Middle frontal gyrus (tissue), 1 donor: ENCODE measurements around the gene ZNF865.

Experiments used
- DNase-seq: peaks from one replicate; pipeline ENCODE4 v3.0.0-alpha.2; 2015; ENCODE audit warnings: low spot score; ENCODE audit errors: extremely low spot score

ZNF865 gene

DNA sequence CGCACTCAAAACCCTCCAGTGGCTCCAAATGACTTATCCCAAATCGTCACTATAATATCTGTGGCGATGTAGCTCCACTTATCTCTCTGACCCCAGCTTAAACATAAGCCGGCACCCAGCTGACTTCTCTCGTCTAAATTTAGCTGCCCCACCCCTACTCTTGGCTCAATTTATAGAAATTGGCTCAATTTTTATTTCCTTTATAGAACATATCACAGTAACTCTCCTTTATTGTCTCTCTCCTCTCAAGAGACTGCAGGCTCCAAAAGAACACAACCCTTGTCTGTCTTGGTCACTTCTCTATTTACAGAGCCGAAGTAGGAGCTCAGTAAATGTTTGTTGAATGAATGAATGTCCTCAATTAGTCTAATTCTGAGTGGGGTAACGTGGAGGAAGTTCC, 18.1 kb downstream of the ZNF865 start:
- DNase-seq: no peak

DNA sequence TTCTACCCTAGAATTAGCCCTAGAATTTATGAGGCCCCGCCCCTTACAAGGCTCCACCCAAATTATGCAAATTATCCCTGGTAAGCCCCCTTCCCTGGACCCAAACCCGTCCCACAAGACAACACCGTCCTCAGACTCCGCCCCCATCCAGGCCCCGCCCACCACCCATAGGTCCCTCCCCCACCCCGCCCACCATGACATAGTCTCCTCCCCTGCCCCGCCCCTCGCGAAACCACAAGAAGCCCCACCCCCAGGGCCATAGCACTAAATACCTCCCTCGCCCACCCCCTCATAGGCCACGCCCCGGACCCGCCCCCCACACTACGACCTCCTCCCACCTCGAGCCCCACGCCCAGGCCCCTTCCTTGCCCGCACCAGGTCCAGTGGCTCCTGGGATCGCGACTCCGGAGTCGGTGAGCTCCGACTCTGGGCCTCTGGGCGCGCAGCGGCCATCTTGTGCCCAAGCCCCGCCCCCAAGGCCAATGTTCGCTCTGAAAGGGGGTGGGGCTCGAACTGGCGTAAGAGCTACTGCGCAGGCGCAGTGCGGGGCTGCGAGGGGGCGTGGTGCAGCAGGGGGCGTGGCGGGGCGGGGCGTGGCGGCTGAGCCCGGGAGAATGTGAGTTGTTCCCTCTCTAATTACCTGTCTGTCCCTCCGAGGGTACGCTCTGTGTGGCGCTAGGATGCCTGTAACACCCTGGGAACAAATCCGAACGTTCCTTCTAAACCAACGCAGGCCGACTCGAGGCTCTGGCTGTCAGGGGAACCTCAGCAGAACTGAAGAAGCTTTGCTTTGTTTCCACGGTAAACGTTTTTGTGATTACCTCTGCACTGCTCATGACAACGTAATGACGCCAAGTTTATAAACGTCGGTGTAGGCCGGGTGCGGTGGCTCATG, 18.9 kb downstream of the ZNF865 start, which contains the start of gene ZNF784:
ZNF784 (minus strand) TSS at position 458 of the 895 bp plus-strand sequence; CDS start at position 453, 5 bp downstream.
- DNase-seq: peak; percentile 79

DNA sequence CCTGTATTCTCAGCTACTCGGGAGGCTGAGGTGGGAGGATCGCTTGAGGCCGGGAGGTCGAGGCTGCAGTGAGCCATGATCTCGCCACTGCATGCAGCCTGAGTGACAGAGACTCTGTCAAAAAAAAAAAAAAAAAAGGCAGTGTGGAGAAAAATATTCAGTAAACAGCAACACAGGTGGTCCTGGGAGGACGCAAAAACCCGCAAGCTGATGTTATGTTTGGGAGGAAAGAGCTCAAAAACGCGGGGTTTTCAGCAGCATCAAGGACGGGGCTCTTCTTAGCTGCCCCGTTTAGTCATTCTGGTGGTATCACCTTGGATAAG, 19.5 kb downstream of the ZNF865 start:
- DNase-seq: no peak

DNA sequence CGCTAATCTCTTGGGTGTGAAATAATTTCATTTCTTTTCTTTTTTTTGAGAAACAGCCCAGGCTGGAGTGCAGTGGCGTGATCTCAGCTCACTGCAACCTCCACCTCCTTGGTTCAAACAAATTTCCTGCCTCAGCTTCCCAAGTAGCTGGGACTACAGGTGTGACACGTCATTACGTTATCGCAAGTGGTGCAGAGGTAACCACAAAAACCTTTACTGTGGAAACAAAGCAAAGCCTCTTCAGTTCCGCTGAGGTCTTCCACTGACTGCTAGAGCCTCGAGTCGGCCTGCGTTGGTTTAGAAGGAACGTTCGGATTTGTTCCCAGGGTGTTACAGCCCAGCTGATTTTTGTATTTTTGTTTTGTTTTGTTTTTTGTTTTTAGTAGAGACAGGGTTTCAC, 20.9 kb downstream of the ZNF865 start:
- DNase-seq: no peak

DNA sequence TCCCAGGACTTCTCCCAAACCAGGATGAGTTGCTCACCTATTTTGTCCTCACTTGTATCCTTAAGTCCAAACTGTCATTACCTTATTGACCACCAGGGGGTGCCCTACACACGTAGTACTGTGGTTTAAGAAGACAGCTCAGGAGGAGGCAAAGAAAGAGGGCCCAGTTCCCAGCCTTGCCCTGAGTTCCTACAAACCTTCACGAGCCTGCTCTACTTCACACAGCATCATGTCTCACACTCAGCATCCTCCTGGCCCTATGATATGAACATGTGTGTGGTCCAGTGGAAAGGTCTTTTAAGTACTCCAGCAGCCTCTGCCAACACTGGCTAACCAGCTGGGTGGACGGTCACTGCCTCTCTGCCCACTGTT, 27.0 kb downstream of the ZNF865 start:
- DNase-seq: peak; percentile 78

DNA sequence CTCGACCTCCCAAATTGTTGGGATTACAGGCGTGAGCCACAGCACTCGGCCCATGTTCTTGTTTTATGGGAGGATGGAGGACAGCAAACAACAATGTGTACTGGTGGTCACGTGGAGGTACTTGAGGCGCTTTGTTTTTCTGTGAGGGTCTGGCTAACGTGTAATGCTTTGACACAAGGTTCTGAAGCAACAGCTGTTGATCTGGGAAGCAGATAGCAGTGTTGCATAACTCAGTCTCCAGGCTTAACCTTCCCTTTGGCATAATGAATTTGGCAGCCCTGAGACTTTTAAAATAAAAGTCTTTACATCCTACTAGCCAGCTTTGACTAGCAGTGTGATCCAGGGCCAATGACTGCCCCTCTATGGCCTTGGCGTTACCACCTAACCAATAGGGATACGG, 28.4 kb downstream of the ZNF865 start:
- no peak for DNase-seq

DNA sequence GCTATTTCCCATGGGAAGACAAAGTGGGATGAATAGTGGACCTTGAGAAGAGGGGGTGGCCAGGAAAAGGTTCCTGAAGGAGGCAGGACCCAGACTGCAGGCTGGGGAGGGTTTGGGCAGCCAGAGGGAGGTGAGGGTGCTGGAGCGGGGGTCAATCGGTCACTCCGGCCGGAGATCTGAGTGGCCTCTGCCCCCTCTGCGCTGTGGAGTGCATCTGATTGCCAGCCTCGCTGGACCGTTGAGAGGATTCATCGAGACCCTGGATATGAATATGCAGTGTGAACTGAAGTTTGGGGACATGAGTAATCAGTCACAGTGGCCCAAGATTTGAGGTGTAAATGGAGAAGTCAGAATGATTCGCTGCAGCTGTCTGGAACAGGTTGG, 29.9 kb downstream of the ZNF865 start:
- DNase-seq: no peak

DNA sequence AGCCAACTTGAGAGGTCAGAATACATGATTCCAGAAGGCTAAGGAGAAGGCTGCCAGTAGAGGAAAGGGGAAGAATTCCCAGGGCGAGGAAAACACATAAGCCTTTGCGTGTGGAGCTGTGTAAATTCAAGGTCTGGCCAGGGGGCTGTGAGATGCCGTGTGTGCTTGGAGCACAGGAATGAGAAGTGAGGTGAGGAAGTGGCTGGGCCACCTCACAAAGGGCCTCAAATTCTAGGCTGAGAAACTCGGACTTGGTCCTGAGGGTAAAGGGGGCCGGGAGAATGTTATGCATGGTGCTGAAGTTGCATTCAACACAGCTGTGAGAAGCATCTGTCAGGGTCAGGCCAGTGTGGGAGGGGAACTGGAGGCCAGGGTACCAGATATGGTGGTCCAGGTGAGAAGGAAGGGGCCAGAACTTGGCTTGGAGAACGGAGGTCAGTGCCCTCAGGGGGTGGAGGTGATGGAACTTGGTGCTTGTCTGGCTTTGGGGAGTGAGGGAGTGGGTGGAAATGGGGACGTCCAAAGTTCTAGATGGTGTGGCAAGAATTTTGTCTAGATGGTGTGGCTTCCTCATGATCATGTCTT, 30.5 kb downstream of the ZNF865 start:
- no peak for DNase-seq

DNA sequence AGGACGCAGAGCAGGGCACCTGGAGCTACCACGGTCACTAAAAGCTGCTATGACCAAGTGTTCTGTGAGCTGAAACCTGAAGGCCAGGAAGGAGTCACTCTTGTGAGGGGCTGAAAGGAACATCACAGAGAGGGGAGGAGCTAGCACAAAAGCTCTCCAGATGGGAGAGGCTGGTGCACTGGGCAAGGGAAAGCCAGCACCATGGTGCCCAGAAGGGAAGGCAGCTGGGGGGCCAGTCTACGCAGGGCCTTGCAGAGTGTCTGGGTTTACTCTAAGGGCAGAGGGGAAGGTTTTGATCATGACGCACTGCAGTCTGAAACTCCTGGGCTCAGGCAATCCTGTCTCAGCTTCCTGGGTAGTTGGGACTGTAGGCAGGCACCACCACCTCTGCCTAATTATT, 31.3 kb downstream of the ZNF865 start:
- no peak for DNase-seq

DNA sequence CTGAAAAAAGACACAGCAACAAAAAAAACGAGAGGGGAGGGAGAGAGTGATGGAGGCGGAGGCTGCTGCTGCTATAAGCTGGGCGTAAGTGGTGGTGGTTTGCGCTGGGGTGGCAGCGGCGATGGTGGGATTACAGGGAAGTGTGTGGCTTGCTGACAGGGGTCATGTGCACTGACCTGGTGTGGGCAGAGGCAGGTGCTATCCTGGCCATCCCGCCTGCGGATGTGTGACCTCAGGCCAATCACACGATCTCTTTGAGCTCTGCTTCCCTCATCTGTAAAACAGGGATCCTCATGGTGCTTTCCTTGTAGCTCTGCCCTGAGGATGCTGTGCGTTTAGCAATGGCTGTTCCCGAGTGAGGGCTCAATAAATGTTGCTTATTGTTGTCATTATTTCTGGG, 32.1 kb downstream of the ZNF865 start:
- no peak for DNase-seq

DNA sequence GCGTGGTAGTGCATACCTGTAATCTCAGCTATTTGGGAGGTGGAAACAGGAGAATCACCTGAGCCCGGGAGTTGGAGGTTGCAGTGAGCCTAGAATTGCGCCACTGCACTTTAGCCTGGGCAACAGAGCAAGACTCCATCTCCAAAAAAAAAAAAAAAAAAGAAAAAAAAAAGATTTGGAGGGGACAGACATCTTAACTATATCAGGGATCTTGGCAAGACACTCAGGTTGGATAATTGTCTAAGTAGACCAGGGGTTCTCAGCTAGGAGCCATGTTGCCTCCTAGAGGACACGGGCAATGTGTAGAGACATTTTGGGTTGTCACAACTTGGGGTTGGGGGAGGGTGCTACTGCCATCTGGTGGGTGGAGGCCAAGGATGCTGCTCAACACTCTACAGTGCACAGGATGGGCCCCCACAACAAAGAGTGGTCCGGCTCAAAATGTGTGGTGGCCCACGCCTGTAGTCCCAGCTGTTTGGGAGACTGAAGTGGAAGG, 33.5 kb downstream of the ZNF865 start:
- DNase-seq: no peak

DNA sequence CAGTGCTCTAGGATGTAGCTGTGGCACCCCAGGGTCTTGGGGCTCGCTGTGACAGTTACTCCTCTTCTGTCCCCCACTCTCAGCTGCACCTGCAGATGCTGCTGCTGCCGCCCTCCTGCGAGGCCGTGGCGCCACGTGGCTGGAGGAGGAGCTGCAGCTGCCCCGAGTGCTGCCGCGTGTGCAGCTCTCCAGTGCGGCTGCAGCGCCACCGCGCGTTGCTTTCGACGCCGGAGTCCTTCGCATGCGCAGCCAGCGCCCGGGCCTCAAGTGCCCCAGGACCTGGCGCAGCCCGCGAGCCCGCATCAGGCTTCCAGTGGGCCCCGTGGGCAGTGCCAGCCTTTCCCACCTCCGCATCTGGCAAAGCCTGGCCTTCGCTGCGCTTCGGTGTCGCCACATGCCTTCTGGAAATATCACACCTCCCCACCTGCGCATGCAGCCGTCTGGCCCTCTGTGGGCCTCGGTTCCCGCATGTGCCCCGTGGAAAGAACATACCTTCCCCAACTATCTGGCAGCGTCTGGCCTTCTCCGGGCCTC, 34.7 kb downstream of the ZNF865 start:
- no peak for DNase-seq

DNA sequence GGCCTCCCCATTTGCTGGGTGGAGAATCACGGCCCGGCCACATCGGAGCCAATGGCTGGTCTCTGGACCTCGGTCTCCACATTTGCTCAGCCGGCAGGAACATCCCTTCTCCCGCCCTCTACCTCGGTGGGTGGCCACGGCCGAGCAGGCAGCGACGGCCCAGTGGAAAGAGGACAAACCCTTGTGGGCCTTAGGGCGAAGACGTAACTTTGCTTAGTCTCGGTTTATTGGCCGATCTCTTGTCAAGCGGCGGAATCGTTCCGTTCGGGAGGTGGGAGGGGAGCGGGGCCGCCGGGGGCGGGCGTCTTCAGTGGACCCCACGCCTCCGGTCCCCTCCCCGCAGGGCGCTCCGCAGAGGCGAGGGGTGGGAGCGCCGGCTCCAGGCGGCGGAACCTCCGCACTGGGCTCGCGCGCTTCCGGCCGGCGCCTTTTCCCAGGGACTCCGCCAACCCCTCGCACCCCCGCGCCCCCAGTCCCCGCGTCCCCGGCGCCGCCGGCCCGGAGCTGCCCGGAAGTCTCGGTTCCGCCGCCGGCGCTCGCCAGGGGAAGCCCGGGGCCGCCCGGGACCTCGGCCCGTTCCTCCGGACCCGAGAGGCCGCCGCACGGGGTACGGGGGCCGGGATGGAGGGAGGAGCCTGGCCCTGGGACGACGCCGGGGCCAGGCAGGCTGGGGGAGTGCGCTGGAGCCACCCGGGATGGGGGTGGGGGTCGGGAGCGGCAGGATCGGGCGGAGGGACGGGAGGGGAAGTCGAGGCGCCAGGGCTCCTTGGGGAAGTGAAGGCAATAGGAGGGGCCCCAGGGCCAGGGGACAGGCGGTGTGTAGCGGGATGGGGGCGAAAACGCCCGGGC, 35.4 kb downstream of the ZNF865 start, which contains the start of gene ZNF580:
ZNF580 (plus strand) TSS at position 426 of the 849 bp plus-strand sequence. CDS start 1,507 bp downstream, outside the sequence.
- DNase-seq: no peak

DNA sequence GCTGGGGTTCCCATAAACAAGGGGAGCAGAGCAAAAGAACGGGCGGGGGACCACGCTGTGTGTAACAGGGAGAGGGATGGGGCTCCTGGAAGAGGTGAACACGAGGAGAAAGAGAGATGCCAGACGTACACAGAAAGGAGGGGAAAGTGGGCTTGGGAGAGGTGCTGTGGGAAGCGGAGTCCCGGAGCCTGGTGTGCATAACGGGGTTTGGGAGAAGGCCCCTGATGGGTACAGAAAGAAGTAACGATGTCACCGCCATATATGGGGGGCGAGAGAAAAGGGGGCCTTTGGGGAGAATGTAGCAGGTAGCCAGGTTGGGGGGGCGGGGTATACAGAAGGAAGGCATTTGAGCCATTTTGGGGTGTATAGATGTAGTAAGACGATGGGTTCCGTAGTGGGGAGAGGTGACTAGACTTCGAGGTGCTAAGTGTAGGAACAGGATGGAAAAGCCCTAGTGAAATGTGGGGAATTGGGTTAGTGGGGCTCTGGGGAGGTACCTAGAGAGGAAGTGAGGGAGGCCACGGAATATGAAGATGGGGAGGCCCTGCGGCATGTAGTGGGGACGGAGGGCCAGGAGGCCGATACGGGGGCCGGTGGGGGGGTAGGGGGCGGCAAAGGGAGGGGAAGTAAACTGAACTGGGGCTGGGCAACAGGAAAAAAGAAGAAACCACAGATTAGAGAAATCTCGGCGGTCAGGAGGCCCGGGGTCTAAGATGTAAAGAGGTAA, 36.1 kb downstream of the ZNF865 start:
- DNase-seq: no peak

DNA sequence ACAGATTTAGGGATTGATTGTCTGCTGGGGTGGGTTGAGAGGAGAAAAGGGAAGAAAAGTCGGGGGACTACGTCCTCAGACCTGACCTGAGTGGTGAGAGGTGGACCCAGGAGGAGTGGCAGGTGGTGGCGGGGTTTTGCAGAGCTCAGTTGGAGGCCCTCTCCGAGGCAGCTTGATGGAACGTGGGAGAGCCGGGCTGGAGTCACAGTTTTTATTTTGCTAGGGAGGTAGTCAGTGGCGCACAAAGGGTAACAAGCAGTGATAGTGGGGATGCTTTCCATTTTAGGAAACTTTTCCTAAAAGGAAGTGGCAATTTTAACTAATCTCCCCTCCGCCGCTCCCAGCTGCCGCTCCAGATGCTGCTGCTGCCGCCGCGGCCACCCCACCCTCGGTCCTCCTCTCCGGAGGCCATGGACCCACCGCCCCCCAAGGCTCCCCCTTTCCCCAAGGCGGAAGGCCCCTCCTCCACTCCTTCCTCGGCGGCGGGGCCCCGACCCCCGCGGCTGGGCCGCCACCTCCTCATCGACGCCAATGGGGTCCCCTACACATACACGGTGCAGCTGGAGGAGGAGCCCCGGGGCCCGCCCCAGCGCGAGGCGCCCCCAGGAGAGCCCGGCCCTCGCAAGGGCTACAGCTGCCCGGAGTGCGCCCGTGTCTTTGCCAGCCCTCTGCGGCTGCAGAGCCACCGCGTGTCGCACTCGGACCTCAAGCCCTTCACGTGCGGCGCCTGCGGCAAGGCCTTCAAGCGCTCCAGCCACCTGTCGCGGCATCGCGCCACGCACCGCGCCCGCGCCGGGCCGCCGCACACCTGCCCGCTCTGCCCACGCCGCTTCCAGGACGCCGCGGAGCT, 36.9 kb downstream of the ZNF865 start:
- DNase-seq: no peak

DNA sequence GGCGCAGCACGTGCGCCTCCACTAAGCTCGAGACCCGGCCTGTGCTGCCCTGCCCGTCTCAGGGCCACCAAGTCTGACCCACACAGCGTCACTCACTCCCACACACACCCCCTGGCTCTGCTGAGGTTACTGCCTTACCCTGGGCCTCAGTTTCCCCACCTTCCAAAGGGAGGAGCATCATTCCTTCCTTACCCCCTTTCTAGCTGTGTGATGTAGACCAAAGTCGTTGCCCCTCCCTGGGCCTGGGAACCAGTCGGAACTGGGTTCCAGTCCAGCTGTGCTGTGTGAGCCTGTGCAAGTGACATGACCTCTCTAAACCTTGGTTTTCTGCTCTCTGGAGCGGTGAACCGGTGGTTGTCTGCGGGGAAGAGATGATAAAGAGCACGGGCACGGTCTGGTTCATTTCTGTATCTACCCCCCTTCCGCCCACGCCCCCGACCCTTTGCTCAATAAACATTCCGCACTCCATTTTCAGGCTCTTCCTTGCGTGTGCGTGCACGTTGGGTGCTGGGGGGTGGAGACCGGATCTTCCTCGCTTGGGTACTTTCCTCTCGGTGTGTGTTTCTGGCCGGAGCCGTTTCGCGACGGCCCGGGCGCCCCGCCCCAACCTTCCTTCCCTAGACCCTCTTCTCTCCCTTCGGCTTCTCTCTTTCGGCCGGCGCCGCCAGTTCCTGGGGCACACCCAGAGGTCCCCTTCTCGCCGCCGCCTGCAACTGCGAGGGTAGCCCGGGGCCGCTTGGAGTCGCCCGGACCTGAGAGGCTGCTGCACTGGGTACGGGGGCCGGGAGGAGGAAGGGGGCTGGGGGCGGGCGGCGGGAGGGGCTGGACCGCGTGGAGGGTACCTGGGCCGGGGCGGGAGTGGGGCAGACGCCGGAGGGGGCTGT, 37.8 kb downstream of the ZNF865 start, which contains the start of gene ZNF581:
ZNF581 (plus strand) TSS at position 647 of the 884 bp plus-strand sequence. CDS start 923 bp downstream, outside the sequence.
- no peak for DNase-seq

DNA sequence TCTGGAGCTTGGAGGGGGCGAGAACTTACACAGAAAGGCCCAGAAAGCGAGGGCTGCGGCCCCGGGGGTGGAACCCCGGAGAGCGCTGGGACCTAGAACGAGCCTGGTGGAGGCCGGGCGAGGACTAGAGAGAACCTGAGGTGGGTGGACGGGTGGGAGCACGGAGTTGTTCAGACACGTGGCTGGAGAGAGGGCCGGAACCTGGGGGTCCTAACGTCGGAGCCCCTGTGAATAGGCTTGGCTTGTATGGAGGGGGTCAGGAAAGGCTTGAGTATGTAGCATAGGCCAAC, 38.4 kb downstream of the ZNF865 start:
- DNase-seq: no peak

DNA sequence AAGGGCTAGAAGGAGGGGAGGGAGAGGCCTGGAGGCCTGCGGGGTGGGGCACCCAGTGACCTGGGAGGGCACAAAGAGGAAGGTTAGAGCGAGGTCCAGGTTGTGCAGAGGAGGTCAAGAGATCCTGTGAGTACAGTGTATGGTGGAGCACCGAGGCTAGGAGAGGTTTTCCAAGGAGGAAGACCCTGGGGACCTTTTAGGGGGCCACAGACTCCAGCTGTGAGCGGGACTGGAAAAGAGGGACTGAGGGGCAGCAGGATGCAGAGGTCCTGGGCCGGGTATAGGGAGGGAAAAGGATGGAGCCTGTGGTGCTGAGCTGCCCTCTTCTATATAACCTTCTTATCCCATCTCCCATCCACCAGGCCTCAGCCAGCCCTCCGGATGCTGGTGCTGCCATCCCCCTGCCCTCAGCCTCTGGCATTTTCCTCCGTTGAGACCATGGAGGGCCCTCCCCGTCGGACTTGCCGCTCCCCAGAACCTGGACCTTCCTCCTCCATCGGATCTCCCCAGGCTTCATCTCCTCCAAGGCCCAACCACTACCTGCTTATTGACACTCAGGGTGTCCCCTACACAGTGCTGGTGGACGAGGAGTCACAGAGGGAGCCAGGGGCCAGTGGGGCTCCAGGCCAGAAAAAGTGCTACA, 38.9 kb downstream of the ZNF865 start:
- no peak for DNase-seq
